ENCODE measurements around the gene MEFV.

- TF ChIP-seq CTCF (IDR thresholded peaks at IDR 0.05) (no peak), EZH2 (IDR thresholded peaks at IDR 0.05; ENCODE audit: borderline replicate concordance, insufficient read depth, low read depth, low read length, poor library complexity, severe bottlenecking) (no peak)
These were observed 32.4 kb downstream of the MEFV start for GRCh38 chr16:3223913-3224515.

Measured in B cell (primary cell).